Regular cardiac myocyte (primary cell): ENCODE data around the gene NCAM2. TPM values are rescaled to one million over a fixed set of nuclear protein-coding genes. Genes with fewer than 3 reads are reported as not detected.

Experiments used
- total RNA-seq: library from RNA; depleted of rRNA; stranded (reverse); fragments of >200 nt; gene quantifications from 2 replicates; pipeline ENCODE4 v1.2.3, GENCODE V29; 2014

The NCAM2 gene
- 6.3 and 11.6 TPM in 2 replicates for total RNA-seq

DNA sequence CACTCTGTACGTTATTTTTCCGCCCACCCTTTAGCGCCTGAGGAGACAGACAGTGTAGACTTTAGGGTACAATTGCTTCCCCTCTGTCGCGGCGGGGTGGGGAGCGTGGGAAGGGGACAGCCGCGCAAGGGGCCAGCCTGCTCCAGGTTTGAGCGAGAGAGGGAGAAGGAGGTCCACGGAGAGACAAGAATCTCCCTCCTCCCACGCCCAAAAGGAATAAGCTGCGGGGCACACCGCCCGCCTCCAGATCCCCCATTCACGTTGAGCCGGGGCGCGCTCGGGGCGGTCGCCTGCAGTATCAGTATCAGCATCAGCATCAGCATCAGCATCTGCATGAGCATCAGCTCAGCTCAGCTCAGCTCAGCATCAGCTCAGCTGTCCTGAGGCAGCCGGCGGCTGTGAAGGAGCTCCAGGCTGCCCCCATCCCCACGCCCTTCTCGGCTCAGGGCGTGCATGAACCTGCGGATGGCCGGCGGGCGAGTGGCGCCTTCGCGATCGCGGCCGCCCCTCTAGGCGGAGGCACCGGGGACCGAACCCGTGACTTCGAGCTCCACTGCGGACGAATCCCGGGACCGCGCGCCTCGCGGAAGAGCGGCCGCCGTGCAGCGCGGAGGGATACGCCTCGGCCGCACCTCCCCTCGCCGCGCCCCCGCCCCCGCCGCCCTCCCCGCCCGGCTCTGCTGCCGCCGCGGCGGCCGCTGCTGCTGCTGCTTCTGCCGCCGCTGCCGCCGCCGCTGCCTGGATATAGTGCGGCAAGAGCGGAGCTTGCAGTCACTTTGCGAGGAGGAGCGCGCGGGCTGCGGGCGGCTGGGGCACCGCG is at the start of gene NCAM2:
Gene NCAM2 (plus strand): TSS at position 774 of the 820 bp plus-strand sequence.

